GM12892 (cell line): Measurements from ENCODE around the gene HORMAD1.
"Not testable (repeated sequence)": the region's sequence is repeated elsewhere in the genome, so short reads cannot be mapped to it uniquely, and the experiment has no call there.

Source experiments
- DNase-seq: peaks from one replicate; pipeline ENCODE4 v3.0.0; 2011; ENCODE audit not compliant: insufficient read length
- FAIRE-seq: peaks from 2 replicates; lab custom pipeline; 2011; peaks lifted over from hg19 to GRCh38; lab: Jason Lieb, UNC
- POLR2A ChIP-seq: IDR thresholded peaks from 2 replicates; pipeline ENCODE4 v1.6.1; 2011; ENCODE audit warnings: low read depth, low read length, control low read depth
- POLR2AphosphoS5 ChIP-seq: IDR thresholded peaks from 2 replicates; pipeline ENCODE4 v1.6.1; 2011; ENCODE audit warnings: low read depth, low read length, control low read depth
- TAF1 ChIP-seq: IDR thresholded peaks from 2 replicates; pipeline ENCODE4 v1.6.1; 2011; ENCODE audit warnings: low read depth, mild to moderate bottlenecking, control low read depth, low read length, borderline replicate concordance

Gene HORMAD1

GRCh38 chr1:150748878-150749719 lies 28.4 kb upstream of the HORMAD1 start:
- FAIRE-seq (no peak), DNase-seq (no peak)
- no peak for TF ChIP-seq POLR2AphosphoS5
- TF ChIP-seq POLR2A: no peak
- no peak for TF ChIP-seq TAF1

GRCh38 chr1:150730130-150730721 lies 9.5 kb upstream of the HORMAD1 start:
- FAIRE-seq: no peak
- DNase-seq: no peak
- TF ChIP-seq POLR2AphosphoS5 (no peak), POLR2A (no peak), TAF1 (no peak)

GRCh38 chr1:150724336-150724735 lies 3.6 kb upstream of the HORMAD1 start:
- TF ChIP-seq TAF1: no peak
- DNase-seq: no peak
- FAIRE-seq: no peak

- FAIRE-seq (no peak), DNase-seq (no peak)
- TF ChIP-seq POLR2A: no peak
- no peak for TF ChIP-seq POLR2AphosphoS5
- TF ChIP-seq TAF1: no peak
These were observed 597 bp downstream of the HORMAD1 start for GRCh38 chr1:150720098-150720497.

- DNase-seq (no peak), FAIRE-seq (no peak)
- TF ChIP-seq POLR2AphosphoS5: no peak
These were observed 2.3 kb downstream of the HORMAD1 start for GRCh38 chr1:150718225-150718891.

GRCh38 chr1:150709031-150709430 lies 11.7 kb downstream of the HORMAD1 start:
- FAIRE-seq: peak; percentile 61
- not testable (repeated sequence) for DNase-seq

- TF ChIP-seq POLR2A: no peak
- TF ChIP-seq TAF1: no peak
- TF ChIP-seq POLR2AphosphoS5: no peak
- FAIRE-seq: no peak
- DNase-seq: no peak
These were observed 12.1 kb downstream of the HORMAD1 start for GRCh38 chr1:150708595-150708994.

GRCh38 chr1:150706091-150706490 lies 14.6 kb downstream of the HORMAD1 start:
- DNase-seq: no peak
- no peak for FAIRE-seq
- TF ChIP-seq POLR2AphosphoS5 (no peak), TAF1 (no peak), POLR2A (no peak)

- no peak for DNase-seq
- no peak for FAIRE-seq
- TF ChIP-seq TAF1 (no peak), POLR2A (no peak), POLR2AphosphoS5 (no peak)
These were observed 17.3 kb downstream of the HORMAD1 start for GRCh38 chr1:150703427-150703826.

- peak; percentile 99 for FAIRE-seq
These were observed 23.4 kb downstream of the HORMAD1 start, which contains the start of gene GOLPH3L for GRCh38 chr1:150696995-150697927. Gene GOLPH3L, minus strand, starts transcription at chr1:150697154. Its CDS starts 2,316 bp downstream, at chr1:150694838.

GRCh38 chr1:150696590-150696989 lies 24.1 kb downstream of the HORMAD1 start:
- TF ChIP-seq POLR2A (no peak), TAF1 (no peak), POLR2AphosphoS5 (no peak)
- no peak for FAIRE-seq
- DNase-seq: no peak

More at GRCh38 chr1:150696995-150697927, 23.4 kb downstream of the HORMAD1 start, which contains the start of gene GOLPH3L:
- DNase-seq: peak; percentile 49
- TF ChIP-seq TAF1 (no peak), POLR2A (no peak), POLR2AphosphoS5 (no peak)
